AG08395 (cell line): ENCODE results near the gene BIRC5.
"Not testable (repeated sequence)": the region's sequence is repeated elsewhere in the genome, so short reads cannot be mapped to it uniquely, and the experiment has no call there.

Source experiments
- DNase-seq: peaks from one replicate; pipeline ENCODE4 v3.0.0; 2012; ENCODE audit warnings: mixed read lengths, low spot score

Gene BIRC5

GRCh38 chr17:78214016-78214705 lies at the start of gene BIRC5:
BIRC5 (plus strand) TSS chr17:78214253; CDS start chr17:78214317, 64 bp downstream.
- peak; percentile 99 for DNase-seq

- no peak for DNase-seq
Observed at GRCh38 chr17:78164748-78165607, 49.1 kb upstream of the BIRC5 start.

- DNase-seq = no peak
Observed at GRCh38 chr17:78166416-78166815, 47.6 kb upstream of the BIRC5 start.

GRCh38 chr17:78168242-78168902 lies 45.7 kb upstream of the BIRC5 start, which contains the start of gene SYNGR2:
SYNGR2 (plus strand) TSS chr17:78168581; CDS start chr17:78168617, 36 bp downstream.
- DNase-seq = peak; percentile 74

DNA sequence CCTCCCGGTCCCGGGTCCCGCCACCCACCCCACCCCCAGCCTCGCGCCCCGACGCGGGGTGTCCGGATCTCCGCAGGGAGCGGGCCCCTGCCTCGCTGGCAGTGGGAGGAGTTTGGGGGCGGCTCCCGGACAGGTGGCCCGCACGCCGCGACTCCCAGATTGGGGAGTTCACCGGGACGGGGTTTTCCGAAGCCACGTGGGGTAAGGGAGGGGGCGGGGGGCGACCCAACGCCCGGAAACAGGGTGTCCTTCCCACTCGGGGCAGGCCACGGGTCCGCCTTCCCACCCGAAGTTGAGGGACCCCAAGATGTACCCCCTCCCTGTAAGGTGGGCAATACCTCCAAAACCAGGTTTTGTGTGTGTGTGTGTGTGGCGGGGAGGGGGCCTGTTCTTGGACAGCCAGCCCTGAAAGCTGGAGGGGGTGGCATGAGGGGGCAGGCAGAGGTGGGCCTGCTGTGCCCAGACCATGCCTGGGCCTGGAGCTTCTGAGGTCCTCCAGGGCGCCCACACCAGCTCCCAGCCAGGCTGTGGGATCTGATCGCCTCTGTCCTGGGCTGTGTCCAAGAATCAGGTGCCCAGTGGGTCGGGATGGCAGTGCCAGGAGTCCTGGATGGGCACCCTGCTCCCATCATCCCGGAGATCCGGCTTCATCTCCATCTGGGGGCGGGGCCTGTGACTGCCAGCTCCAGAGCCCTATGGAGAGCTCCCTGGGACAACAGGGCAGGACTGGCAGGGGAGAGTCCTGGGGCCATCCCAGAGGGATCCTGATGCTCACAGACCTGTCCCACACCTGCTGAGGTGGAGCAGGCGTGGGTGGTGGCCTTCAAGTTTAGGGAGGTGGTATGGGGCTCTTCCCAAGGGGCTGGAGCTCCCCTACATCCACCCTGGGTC lies 44.9 kb upstream of the BIRC5 start:
- peak; percentile 79 for DNase-seq

GRCh38 chr17:78170692-78171590 lies 43.1 kb upstream of the BIRC5 start:
- no peak for DNase-seq

GRCh38 chr17:78171591-78172248 lies 42.3 kb upstream of the BIRC5 start:
- DNase-seq = not testable (repeated sequence)

DNA sequence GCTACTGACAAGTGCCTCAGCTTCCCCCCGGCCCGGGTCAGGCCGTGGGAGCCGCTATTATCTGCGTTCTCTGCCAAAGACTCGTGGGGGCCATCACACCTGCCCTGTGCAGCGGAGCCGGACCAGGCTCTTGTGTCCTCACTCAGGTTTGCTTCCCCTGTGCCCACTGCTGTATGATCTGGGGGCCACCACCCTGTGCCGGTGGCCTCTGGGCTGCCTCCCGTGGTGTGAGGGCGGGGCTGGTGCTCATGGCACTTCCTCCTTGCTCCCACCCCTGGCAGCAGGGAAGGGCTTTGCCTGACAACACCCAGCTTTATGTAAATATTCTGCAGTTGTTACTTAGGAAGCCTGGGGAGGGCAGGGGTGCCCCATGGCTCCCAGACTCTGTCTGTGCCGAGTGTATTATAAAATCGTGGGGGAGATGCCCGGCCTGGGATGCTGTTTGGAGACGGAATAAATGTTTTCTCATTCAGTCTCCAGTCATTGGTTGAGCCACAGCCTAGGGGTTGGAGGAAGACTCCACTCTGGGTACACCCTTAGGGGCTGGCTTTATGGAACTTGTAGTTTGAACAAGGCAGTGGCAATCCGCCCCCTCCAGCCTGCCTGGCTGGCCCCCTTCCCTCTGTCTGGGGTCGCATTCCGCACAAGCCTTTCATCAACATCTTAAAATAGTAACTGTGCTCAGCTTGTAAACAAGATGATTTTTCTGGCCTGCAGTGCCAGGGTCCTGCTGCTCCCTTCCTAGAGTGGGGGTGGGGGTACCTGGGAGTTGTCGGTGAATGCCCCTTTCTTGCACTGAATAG lies 41.6 kb upstream of the BIRC5 start:
- no peak for DNase-seq

- DNase-seq = no peak
Observed at GRCh38 chr17:78173097-78173715, 40.8 kb upstream of the BIRC5 start.

DNA sequence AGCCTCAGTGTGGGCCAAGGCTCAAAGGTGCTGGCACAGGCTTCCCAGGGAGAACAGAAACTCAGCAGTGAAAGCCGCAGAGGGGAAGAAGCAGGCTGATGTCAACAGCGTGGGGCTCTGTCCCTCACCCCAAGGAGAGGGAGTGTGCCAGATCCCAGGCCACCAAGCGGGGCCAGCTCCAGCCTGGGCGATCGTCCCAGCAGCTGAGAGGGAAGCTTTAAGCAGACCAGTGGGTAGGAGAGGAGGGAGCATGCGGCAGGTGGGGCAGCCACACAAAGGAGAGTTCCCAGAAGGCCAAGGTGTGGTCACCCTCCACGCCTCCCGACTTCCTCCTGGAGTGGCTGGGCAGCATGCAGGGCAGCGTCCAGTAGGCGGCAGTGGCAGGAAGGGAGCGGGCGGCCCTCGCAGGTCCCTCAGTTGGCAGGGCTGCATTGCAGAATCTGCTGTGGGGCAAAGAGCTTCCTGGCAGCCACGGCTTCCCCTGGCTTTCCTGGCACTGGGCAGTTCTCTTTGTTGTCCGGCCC lies 39.6 kb upstream of the BIRC5 start:
- DNase-seq = no peak

DNA sequence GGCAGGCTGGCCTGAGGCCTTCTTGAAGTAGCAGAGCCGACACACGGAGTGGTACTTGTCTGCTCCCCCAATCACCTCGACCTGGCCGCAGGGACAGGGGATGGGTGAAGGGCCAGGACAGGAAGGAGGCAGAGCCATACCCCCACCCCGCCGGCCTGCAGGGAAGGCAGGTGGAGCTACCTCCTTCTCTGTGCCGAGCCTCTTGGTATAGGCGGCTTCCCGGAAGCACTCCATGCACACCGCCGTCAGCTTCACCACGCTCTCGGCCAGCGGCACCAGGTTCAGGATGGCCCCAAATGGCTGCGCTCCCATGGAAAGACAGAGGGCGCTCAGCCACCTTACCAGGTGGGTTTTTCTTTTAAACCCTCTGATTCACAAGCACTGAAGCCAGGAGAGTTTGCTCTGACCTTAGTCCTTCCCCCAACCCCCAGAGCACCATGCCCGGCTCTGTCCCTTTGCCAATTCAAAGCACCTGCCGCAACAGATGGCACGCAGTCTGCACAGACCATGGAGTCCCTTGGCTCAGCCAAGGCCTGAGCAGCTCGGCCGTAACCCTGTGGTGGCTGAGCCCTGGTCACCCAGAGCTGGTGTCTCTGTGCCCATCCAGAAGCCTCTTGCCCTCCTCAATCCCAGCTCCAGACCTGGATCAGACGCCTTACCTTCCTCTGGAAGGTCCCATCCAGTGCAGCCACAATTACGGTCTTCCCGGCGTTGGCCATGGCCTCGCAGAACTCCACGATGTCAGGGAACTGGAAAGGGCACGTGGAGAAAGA lies 39.0 kb upstream of the BIRC5 start:
- no peak for DNase-seq

DNA sequence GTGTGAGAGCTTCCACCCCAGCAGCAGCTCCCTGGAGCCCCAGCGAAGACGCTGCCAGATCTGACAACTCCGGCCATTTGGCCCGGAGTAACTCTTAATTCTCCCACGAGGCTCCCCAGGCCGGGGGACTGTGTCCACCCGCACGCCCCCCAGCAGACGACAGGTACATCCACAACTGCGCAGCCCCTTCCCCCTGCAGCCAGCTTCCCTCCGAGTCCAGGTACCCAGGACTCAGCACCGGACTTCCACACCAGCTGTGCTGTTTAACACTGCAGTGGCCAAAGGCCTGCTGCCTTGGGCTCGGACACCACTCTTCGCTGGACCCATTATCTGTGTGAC lies 38.4 kb upstream of the BIRC5 start:
- DNase-seq = no peak

GRCh38 chr17:78176548-78177025 lies 37.5 kb upstream of the BIRC5 start:
- peak; percentile 75 for DNase-seq

- DNase-seq = peak; percentile 75
Observed at GRCh38 chr17:78179372-78179771, 34.7 kb upstream of the BIRC5 start.

DNA sequence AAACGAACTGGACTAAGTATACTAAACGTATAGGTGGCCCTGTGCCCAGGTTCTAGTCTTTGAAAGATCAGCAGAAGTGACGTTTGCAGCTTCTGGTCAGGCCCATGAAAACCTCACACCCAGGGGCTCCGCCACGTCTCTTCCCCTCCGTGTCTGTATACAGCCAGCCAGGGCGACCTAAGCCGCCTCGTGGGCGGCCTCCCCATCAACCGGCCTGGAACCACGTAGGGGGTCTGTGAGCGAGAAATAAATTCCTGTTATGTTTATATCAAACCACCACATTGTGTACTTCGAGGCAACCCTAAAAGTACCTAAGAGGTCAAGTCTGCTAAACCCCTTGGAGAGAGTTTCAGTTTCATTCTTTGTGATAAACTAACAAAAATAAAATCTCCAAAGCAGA lies 34.0 kb upstream of the BIRC5 start:
- no peak for DNase-seq

DNA sequence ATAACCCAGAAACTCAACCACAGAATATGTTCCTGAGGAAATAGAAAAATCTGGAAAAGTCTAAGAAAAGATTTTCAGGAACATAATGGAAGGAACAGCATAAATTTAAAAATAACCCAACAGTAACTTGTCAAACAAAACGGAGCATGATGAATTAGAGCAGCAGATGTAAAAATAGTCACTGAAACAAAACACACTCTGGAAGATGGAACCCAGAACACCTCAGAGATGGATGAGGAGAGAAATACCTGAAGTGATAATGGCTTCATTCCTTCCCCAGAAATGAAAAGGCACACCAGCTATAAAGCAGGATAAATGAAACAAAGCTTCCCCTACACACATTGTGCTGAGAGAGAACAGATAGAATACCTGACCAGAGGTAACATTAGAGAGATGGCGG lies 33.5 kb upstream of the BIRC5 start:
- DNase-seq = no peak

DNA sequence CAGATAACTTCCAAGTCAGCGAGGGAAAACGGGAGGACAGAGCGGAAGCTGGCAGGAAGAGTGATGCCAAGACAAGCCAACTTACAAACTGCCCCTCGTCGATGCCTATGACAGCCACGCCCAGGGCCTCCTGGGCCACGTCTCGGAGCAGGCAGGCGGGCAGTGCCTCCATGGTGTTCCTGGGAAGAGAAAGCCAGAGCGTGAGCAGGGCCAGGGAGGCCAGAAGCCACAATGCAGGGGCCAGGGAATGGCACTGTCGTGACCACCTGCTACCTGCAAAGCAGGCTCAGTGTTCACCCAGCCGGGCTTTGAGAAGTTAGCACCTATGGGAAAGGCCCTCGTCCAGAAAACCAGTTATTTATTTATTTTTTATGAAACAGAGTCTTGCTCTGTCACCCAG lies 31.5 kb upstream of the BIRC5 start:
- no peak for DNase-seq

- no peak for DNase-seq
Observed at GRCh38 chr17:78183916-78184315, 30.1 kb upstream of the BIRC5 start.
